Measurements from ENCODE around the gene SLC22A23.
A peak's percentile ranks its signal among the peaks of the same experiment; 100 is the strongest.

The SLC22A23 gene

DNA sequence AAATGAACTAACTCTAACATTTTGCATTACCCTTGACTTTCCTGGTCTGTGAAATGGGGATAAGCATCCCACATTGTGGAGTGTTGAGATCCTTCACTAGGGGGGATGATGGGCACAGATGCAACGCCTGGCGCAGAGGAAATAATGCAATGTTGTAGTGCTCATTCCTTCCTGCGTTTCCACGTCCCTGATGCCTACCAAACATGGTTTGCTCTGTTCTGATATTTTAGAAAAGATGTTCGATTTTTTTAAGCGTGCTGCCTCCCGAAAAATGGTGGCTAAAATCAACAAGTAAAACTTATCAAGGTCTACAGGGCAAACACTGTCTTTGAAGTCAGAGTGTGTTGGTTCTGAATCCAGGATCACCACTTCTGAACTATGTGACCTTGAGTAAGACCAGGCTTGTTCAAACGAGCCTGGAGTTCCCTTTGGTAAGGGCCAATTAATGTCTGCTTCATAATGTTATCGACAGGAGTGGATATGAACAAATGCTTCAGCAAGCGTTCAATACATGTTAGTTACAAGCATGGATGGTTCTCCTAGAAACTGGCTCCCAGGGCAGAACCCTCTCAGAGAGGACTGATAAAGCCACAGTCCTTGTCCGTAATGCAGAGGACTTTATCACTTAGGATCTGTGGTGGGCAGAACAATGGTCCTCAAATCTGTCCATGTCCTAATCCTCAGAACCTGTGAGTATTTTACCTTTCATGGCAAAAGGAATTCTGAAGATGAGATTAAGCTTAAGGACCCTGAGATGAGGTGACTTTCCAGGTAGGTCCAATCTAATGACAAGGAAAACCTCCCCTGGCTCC, 44.7 kb downstream of the SLC22A23 start:
- H3K27ac ChIP-seq, result no peak overlapping the region

DNA sequence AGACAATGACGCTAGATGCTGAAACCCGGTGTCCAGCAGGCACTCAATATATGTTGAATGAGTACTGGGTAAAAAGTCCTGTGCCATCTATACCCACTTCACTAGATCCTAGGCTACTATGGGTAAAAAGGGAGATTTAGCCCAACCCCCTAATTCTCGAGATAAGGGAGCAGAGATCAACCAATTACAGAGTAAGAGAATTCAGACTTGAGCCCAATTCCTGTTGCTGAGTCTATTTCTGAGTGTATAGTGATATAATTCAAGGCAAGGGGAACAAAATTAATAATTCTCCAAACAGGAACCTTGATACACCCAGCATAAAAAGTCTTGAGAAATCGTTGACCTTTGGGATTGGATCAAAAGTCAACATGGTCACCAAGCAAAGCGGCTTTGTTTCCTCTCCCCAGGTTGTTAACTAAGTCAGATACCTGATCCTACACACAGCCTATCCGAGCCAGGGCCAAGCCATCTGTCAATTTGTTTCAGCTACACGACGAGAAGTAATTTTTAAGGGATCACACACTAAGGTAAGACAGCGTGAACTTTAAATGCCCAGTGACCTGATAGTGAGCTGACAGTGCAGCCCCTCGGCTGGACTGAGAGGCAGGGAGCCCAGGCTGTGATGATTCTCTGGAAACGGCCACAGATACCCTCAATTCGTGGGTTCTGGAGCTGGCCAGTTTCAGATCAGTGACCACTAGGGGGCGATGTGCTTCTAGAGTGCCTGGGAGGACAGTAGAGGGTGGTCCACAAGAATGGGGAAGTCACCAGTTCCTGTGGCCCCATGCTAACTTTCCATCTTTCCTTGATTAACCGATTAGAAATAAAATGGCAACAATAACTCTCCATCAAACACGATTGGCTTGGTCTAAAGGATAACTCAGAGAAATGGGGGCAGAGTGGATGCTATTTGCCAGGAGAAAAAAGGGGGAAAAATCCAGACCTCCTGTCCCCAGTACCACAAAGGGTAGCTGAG, 46.2 kb downstream of the SLC22A23 start:
- no peak overlapping the region for H3K27ac ChIP-seq
- TF ChIP-seq CTCF (conservative IDR thresholded peaks at IDR 0.05) (peak; percentile 85), ZFX (IDR thresholded peaks at IDR 0.05) (no peak)

More for the DNA sequence above, 44.7 kb downstream of the SLC22A23 start:
- TF ChIP-seq ZFX (IDR thresholded peaks at IDR 0.05), result no peak
- TF ChIP-seq CTCF (conservative IDR thresholded peaks at IDR 0.05), result no peak

DNA sequence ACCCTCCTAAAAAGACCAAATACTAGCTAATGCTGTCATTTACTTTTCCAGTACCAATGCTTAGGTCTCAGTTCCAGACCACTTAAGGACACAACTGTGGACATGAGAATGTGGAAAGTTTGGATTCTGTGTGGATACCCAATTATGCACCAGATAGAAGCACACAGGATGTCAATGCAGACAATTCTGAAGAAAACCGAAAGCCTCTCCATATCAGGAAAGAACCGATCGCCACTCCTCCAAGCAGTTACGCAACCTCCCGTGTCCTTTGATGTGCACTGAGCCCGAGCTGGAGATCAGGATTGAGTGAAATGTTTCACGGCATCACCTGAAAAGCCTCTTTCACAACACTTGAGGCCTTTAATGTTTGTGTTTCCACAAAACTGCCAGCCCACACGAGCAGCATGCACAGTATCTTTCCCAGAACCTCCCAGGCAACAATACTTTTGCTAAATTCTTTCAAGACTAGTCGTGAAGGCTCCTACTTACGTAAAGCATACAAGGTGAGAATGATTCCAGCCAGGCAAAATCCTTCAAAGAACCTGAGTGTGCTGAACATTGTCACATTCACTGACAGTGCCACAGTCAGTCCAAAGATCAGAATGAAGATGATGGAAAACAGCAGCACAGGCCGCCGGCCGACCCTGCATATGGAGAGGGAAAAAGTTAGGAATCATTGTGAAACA, 47.0 kb downstream of the SLC22A23 start:
- no peak for TF ChIP-seq ZFX (IDR thresholded peaks at IDR 0.05)
- no peak for TF ChIP-seq CTCF (conservative IDR thresholded peaks at IDR 0.05)
- no peak overlapping the region for H3K27ac ChIP-seq

DNA sequence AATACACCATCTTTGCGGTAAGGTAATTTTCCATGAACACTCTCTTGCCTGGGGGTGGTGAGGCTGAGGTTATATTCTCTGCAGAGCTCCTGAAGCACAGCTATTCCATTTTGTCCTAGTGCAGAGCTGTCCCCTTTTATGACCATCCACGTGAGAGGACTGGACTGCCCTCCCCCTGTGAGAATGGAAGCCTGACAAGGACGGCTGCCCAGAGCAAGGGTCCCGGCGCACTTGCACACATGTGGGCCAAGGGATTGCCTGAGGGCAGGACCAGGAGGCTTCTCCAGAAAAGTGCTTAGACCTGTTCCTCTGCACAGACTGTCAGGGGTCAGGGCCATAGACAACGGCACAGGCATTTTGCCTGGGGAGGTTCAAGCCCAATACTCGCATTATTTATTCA, 48.2 kb downstream of the SLC22A23 start:
- TF ChIP-seq CTCF (conservative IDR thresholded peaks at IDR 0.05) (no peak), ZFX (IDR thresholded peaks at IDR 0.05) (no peak)
- H3K27ac ChIP-seq, result no peak overlapping the region

DNA sequence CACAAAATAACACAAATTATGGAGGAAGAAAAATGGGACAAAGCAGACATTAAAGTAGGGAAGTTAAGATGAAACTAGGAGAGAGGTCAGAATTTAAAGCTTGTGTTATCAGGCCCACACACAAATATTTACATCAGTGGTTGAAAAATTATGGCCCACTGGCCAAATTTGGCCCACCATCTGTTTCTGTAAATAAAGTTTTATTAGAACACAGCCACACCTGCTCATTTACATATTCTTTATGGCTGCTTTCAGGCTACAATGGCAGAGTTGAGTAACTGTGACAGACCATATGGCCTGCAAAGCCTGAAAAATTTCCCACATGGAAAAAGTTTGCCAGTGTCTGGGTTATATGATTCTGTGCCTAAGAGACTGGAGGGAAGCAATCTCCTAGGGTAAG, 49.0 kb downstream of the SLC22A23 start:
- H3K27ac ChIP-seq, result no peak overlapping the region
- TF ChIP-seq ZFX (IDR thresholded peaks at IDR 0.05) (no peak), CTCF (conservative IDR thresholded peaks at IDR 0.05) (no peak)

GRCh38 chr6:3406891-3407809, 49.7 kb downstream of the SLC22A23 start:
- TF ChIP-seq CTCF (conservative IDR thresholded peaks at IDR 0.05) (no peak), ZFX (IDR thresholded peaks at IDR 0.05) (no peak)
- no peak overlapping the region for H3K27ac ChIP-seq

Data from C4-2B (cell line).